Measurements from ENCODE around the gene RBM26. TPM values are rescaled to one million over a fixed set of nuclear protein-coding genes. Genes with fewer than 3 reads are reported as not detected.

Gene RBM26
- polyA plus RNA-seq, 1 donor from 2014 or later: 112 TPM

GRCh38 chr13:79282976-79283375 lies 123.1 kb downstream of the RBM26 start:
- Histone ChIP-seq H3K9me3 (ENCODE audit: low read length) (no peaks in the 10 kb centered on the region), H3K27ac (ENCODE audit: low read length) (no peak overlapping the region), H4K20me1 (ENCODE audit: insufficient read depth) (no peaks in the 10 kb centered on the region), H3K9me2 (ENCODE audit: insufficient read depth, low read length) (no peaks in the 10 kb centered on the region), H3K9ac (ENCODE audit: low read length) (no peak overlapping the region), H3K27me3 (ENCODE audit: insufficient read depth, low read depth, low read length) (no peaks in the 10 kb centered on the region), H3K4me2 (ENCODE audit: low read length) (no peak overlapping the region), H3F3A (ENCODE audit: insufficient read depth, low read length, poor library complexity, severe bottlenecking) (peaks cover 7% of the 10 kb centered on the region), H2AFZ (ENCODE audit: low read depth, low read length) (no peak overlapping the region), H3K4me3 (ENCODE audit: low read length) (no peak overlapping the region), H3K36me3 (ENCODE audit: insufficient read depth, low read length) (no peaks in the 10 kb centered on the region), H3K79me2 (replicated peaks; ENCODE audit: insufficient read depth, low read length) (no peaks in the 10 kb centered on the region)
- TF ChIP-seq REST (IDR thresholded peaks at IDR 0.05; ENCODE audit: borderline replicate concordance): no peak
- no peak for TF ChIP-seq MXI1 (conservative IDR thresholded peaks at IDR 0.05; ENCODE audit: poor library complexity, severe bottlenecking)
- no peak for TF ChIP-seq POLR2AphosphoS5 (IDR thresholded peaks at IDR 0.05)
- no peak for TF ChIP-seq SMC3 (conservative IDR thresholded peaks at IDR 0.05; ENCODE audit: poor library complexity)
- no peak for TF ChIP-seq EP300 (conservative IDR thresholded peaks at IDR 0.05; ENCODE audit: poor library complexity, severe bottlenecking)
- no peak for TF ChIP-seq RAD21 (conservative IDR thresholded peaks at IDR 0.05)

GRCh38 chr13:79282508-79282907 lies 123.5 kb downstream of the RBM26 start:
- H3K36me3 ChIP-seq (ENCODE audit: insufficient read depth, low read length): no peaks in the 10 kb centered on the region
- no peak for TF ChIP-seq POLR2AphosphoS5 (IDR thresholded peaks at IDR 0.05)
- no peak for TF ChIP-seq EZH2 (IDR thresholded peaks at IDR 0.05; ENCODE audit: borderline replicate concordance, insufficient read depth, low read length, poor library complexity, severe bottlenecking)
- TF ChIP-seq REST (IDR thresholded peaks at IDR 0.05; ENCODE audit: borderline replicate concordance): no peak
- no peak for TF ChIP-seq EP300 (conservative IDR thresholded peaks at IDR 0.05; ENCODE audit: poor library complexity, severe bottlenecking)
- no peak for TF ChIP-seq TAF1 (IDR thresholded peaks at IDR 0.05; ENCODE audit: low read depth)
- TF ChIP-seq MXI1 (conservative IDR thresholded peaks at IDR 0.05; ENCODE audit: poor library complexity, severe bottlenecking): no peak
- TF ChIP-seq CTCF (IDR thresholded peaks at IDR 0.05; ENCODE audit: poor library complexity, severe bottlenecking): no peak
- TF ChIP-seq SMC3 (conservative IDR thresholded peaks at IDR 0.05; ENCODE audit: poor library complexity): no peak
- TF ChIP-seq RAD21 (conservative IDR thresholded peaks at IDR 0.05): no peak
- no peaks in the 10 kb centered on the region for H3K27me3 ChIP-seq (ENCODE audit: insufficient read depth, low read depth, low read length)
- no peak overlapping the region for H3K4me2 ChIP-seq (ENCODE audit: low read length)
- H3K79me2 ChIP-seq (replicated peaks; ENCODE audit: insufficient read depth, low read length): no peaks in the 10 kb centered on the region
- no peak overlapping the region for H3K27ac ChIP-seq (ENCODE audit: low read length)
- H3K9ac ChIP-seq (ENCODE audit: low read length): no peak overlapping the region
- no peaks in the 10 kb centered on the region for H4K20me1 ChIP-seq (ENCODE audit: insufficient read depth)
- H3K9me3 ChIP-seq (ENCODE audit: low read length): no peaks in the 10 kb centered on the region
- H3K9me2 ChIP-seq (ENCODE audit: insufficient read depth, low read length): no peaks in the 10 kb centered on the region
- no peak overlapping the region for H3K4me3 ChIP-seq (ENCODE audit: low read length)
- no peak overlapping the region for H2AFZ ChIP-seq (ENCODE audit: low read depth, low read length)
- H3F3A ChIP-seq (ENCODE audit: insufficient read depth, low read length, poor library complexity, severe bottlenecking): peaks cover 7% of the 10 kb centered on the region

All from neural cell (in vitro differentiated cells).